Esophagus muscularis mucosa (tissue), 4 donors: ENCODE measurements around the gene ZNF71. TPM values are rescaled to one million over a fixed set of nuclear protein-coding genes. Genes with fewer than 3 reads are reported as not detected.

Experiments used
- DNase-seq: peaks from one replicate; pipeline ENCODE4 v3.0.0-alpha.2; 2017; ENCODE audit errors: extremely low spot score
- H3K27ac ChIP-seq, 4 donors: fragments of 200-600 bp; sonication (generic); replicated peaks in 1 of 4; 1 replicate in 3 of 4; 2 replicates in 1 of 4; pipeline ENCODE4 v1.5.1; 2016 to 2019; ENCODE audit warnings: mild to moderate bottlenecking in 1 of 4
- H3K27me3 ChIP-seq, 4 donors: fragments of 200-600 bp; sonication (generic); one replicate each; pipeline versions ENCODE4 v1.5.1 to v1.6.0; 2016 to 2019
- H3K36me3 ChIP-seq, 4 donors: fragments of 200-600 bp; sonication (generic); one replicate each; pipeline ENCODE4 v1.5.1; 2016 to 2019
- H3K4me1 ChIP-seq, 4 donors: fragments of 200-600 bp; sonication (generic); one replicate each; pipeline ENCODE4 v1.5.1; 2016 to 2019
- H3K4me3 ChIP-seq, 4 donors: fragments of 200-600 bp; sonication (generic); 1 replicate in 2 of 4; 2 replicates in 2 of 4; pipeline ENCODE4 v1.5.1; 2016 to 2019; ENCODE audit warnings: mild to moderate bottlenecking in 4 of 4, moderate library complexity in 1 of 4
- H3K9me3 ChIP-seq, 4 donors: fragments of 200-600 bp; sonication (generic); 1 replicate in 3 of 4; 2 replicates in 1 of 4; pipeline ENCODE4 v1.5.1; 2016 to 2019
- CTCF ChIP-seq, 3 experiments: fragments of 200-600 bp in 2 of 3; fragments of 450-650 bp in 1 of 3; sonication (generic) in 2 of 3; IDR thresholded peaks; one replicate each; pipeline ENCODE4 v1.5.1; 2017 to 2019; ENCODE audit warnings: antibody characterized with exemption in 3 of 3, mild to moderate bottlenecking in 2 of 3, moderate library complexity in 1 of 3
- EP300 ChIP-seq: sonication (generic); formaldehyde crosslinking; IDR thresholded peaks from one replicate; pipeline ENCODE4 v1.6.1; 2017; ENCODE audit warnings: antibody characterized with exemption
- POLR2A ChIP-seq: fragments of 450-650 bp; IDR thresholded peaks from one replicate; pipeline ENCODE4 v1.6.1; 2017; ENCODE audit warnings: antibody characterized with exemption, moderate library complexity, mild to moderate bottlenecking, low read depth
- POLR2AphosphoS5 ChIP-seq, 2 donors: sonication (generic); formaldehyde crosslinking; IDR thresholded peaks; one replicate each; pipeline ENCODE4 v1.6.1; 2017; ENCODE audit warnings: antibody characterized with exemption in 2 of 2
- WGBS: methylation state at CpG from one replicate; pipeline ENCODE4 v1.1.5; 2018; 5-methylcytosine and 5-hydroxymethylcytosine counted together
- intact Hi-C: fragments of 100-400 bp; cut with DNase I; formaldehyde crosslinking; loops from one replicate; pipeline ENCODE4 v1.15.1; 2023
- total RNA-seq, 4 donors: library from RNA; depleted of rRNA; stranded (reverse); fragments of >200 nt; gene quantifications; one replicate each; pipeline versions ENCODE4 v1.1.0 to v1.2.1, GENCODE V29; 2016

The ZNF71 gene
- total RNA-seq, 4 donors from 2014 or later, result 12.6 to 25.9 (median 19.6) TPM

GRCh38 chr19:56642711-56643459, 47.8 kb downstream of the ZNF71 start, which contains the start of gene SMIM17:
Gene SMIM17, plus strand, starts transcription at chr19:56643159. Its CDS starts 2,509 bp downstream, at chr19:56645668.
- H3K36me3 ChIP-seq, result peaks cover 0 to 7% (median 0%) of the 10 kb centered on the region in 4 donors
- no peak for TF ChIP-seq POLR2AphosphoS5 (IDR thresholded peaks at IDR 0.05)
- no peak for TF ChIP-seq EP300
- no peak for TF ChIP-seq CTCF (IDR thresholded peaks at IDR 0.05)
- no peak for TF ChIP-seq POLR2A
- intact Hi-C loops, result no loop called here
- peaks cover 0 to 37% (median 6%) of the 10 kb centered on the region in 4 donors for H3K27me3 ChIP-seq
- no peak within 1 kb of the TSS for H3K27ac ChIP-seq
- H3K9me3 ChIP-seq, result peaks cover 0 to 21% (median 7%) of the 10 kb centered on the region in 4 donors
- 14% methylated on average over 32 of the region's 60 CpGs for WGBS
- DNase-seq, result no peak
- H3K4me1 ChIP-seq, result no peaks in the 10 kb centered on the region
- H3K4me3 ChIP-seq, result no peak within 1 kb of the TSS

GRCh38 chr19:56643460-56643955, 48.4 kb downstream of the ZNF71 start:
- Histone ChIP-seq H3K4me1 (no peaks in the 10 kb centered on the region), H3K27ac (no peak overlapping the region), H3K36me3 (peaks cover 0 to 7% (median 0%) of the 10 kb centered on the region in 4 donors), H3K4me3 (no peak overlapping the region), H3K9me3 (peaks cover 0 to 15% (median 7%) of the 10 kb centered on the region in 4 donors), H3K27me3 (peaks cover 0 to 37% (median 6%) of the 10 kb centered on the region in 4 donors)
- TF ChIP-seq EP300 (no peak), POLR2A (no peak), CTCF (IDR thresholded peaks at IDR 0.05) (no peak), POLR2AphosphoS5 (IDR thresholded peaks at IDR 0.05) (no peak)
- DNase-seq, result no peak
- WGBS, result 16% methylated on average over 14 of the region's 25 CpGs
- intact Hi-C loops, result no loop called here

- 76% methylated on average over 3 of the region's 3 CpGs for WGBS
- no peaks in the 10 kb centered on the region for H3K4me1 ChIP-seq
- no peak overlapping the region for H3K27ac ChIP-seq
- H3K9me3 ChIP-seq, result peaks cover 0 to 7% (median 2%) of the 10 kb centered on the region in 4 donors
- H3K27me3 ChIP-seq, result no peaks in the 10 kb centered on the region
- no peak overlapping the region for H3K4me3 ChIP-seq
- H3K36me3 ChIP-seq, result no peaks in the 10 kb centered on the region
- intact Hi-C loops, result no loop called here
- no peak for TF ChIP-seq CTCF (IDR thresholded peaks at IDR 0.05)
- TF ChIP-seq POLR2A, result no peak
- no peak for TF ChIP-seq POLR2AphosphoS5 (IDR thresholded peaks at IDR 0.05)
- no peak for TF ChIP-seq EP300
- no peak for DNase-seq
Observed at GRCh38 chr19:56654151-56654550, 59.0 kb downstream of the ZNF71 start.

- Histone ChIP-seq H3K36me3 (peaks cover 13 to 35% (median 25%) of the 10 kb centered on the region in 4 donors), H3K27ac (peak overlapping the region in 1 of 4 donors; percentile 8), H3K27me3 (no peaks in the 10 kb centered on the region), H3K9me3 (peaks cover 0 to 5% (median 0%) of the 10 kb centered on the region in 4 donors), H3K4me3 (peak overlapping the region; percentile 15 to 36 (median 27)), H3K4me1 (peaks cover 0 to 9% (median 9%) of the 10 kb centered on the region in 4 donors)
- TF ChIP-seq POLR2A (no peak), POLR2AphosphoS5 (IDR thresholded peaks at IDR 0.05) (no peak), EP300 (no peak), CTCF (IDR thresholded peaks at IDR 0.05) (peak; percentile 26 to 57 (median 39))
- no peak for DNase-seq
- intact Hi-C loops, result no loop called here
- WGBS, result 33% methylated on average over 8 of the region's 32 CpGs
Observed at GRCh38 chr19:56660381-56661107, 65.4 kb downstream of the ZNF71 start.
